A204.1 (cell line): ENCODE results near the gene HERC6.
"Not testable (repeated sequence)": the region's sequence is repeated elsewhere in the genome, so short reads cannot be mapped to it uniquely, and the experiment has no call there.

ENCODE experiments used
- FAIRE-seq: peaks from 2 replicates; lab custom pipeline; 2012; peaks lifted over from hg19 to GRCh38; lab: Jason Lieb, UNC

Gene HERC6

GRCh38 chr4:88447371-88448095 is 68.9 kb downstream of the HERC6 start:
- no peak for FAIRE-seq

DNA sequence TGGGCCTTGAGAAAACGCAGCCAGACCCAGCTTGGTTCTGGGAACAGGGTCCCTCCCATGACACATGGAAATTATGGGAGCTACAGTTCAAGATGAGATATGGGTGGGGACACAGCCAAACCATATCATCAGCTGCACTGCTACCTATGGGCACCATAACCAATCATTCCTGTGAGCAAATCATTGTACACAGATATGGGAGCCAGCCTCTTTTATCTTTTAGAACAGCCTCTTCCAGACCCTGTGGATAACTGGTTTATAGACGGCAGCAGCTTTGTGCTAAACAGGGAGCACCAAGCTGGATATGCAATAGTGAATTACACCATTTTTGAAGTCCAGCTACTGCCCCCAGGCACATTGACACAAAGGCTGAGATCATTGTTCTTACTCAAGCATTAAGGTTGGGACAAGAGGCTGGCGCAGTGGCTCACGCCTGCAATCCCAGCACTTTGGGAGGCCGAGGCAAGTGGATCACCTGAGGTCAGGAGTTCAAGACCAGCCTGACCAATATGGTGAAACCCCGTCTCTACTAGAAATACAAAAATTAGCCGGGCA is 69.6 kb downstream of the HERC6 start:
- FAIRE-seq = not testable (repeated sequence)

DNA sequence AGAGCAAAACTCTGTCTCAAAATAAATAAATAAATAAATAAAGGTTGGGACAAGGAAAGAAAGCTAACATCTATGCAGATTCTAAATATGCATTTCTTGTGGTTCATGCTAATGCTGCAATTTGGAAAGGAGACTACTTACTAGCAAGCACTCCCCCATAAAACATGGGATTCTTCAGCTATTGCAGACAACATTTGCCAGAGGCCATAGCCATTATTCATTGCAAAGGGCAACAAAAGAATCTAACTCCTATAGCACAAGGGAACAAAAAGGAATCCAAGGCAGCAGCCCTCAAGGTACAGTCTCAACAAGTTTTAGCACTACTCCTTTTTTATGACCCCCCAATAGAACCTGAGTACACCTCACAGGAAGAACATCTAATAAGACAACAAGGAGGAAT is 70.2 kb downstream of the HERC6 start:
- no peak for FAIRE-seq

DNA sequence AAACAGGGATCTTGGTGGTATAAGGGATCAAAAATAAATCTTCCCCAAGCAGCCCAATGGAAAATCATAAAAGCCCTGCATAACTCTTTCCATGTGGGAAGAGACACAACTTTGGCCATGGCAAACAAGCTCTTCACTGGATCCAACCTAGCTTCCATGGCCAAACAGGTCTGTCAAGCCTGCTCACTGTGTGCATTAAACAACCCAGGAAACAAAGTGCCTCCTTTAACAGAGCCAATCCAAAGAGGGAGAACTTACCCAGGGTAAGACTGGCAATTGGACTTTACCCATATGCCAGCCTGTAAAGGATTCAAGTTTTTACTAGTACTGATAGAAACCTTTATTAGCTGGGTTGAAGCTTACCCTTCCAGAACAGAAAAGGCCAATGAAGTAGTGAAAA is 70.6 kb downstream of the HERC6 start:
- FAIRE-seq = no peak

DNA sequence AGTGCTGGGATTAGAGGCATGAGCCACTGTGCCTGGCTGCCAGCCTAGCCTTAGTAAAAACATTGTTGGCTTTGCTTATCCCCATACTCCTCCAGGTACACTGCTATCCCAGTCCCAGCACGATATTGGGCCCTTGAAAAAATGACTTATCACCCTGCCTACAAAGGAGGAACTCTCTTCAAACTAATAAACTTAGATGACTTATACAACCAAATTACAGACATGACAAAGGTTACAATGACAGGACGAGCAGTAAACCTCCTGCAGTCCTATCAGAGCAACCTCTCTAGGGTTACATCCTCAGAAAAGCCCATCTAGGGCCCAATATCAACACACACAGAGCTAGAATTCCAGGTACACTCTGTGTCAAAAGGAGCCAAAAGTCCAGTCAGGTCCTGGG is 72.6 kb downstream of the HERC6 start:
- no peak for FAIRE-seq

- no peak for FAIRE-seq
Measured at GRCh38 chr4:88452912-88453311, 74.3 kb downstream of the HERC6 start.

- FAIRE-seq = no peak
Measured at GRCh38 chr4:88456670-88457306, 78.1 kb downstream of the HERC6 start, which contains the start of gene HERC5. Gene HERC5, plus strand, starts transcription at chr4:88457119. Its CDS starts 151 bp downstream, at chr4:88457270.

GRCh38 chr4:88457307-88458103 is 78.9 kb downstream of the HERC6 start:
- FAIRE-seq = no peak

DNA sequence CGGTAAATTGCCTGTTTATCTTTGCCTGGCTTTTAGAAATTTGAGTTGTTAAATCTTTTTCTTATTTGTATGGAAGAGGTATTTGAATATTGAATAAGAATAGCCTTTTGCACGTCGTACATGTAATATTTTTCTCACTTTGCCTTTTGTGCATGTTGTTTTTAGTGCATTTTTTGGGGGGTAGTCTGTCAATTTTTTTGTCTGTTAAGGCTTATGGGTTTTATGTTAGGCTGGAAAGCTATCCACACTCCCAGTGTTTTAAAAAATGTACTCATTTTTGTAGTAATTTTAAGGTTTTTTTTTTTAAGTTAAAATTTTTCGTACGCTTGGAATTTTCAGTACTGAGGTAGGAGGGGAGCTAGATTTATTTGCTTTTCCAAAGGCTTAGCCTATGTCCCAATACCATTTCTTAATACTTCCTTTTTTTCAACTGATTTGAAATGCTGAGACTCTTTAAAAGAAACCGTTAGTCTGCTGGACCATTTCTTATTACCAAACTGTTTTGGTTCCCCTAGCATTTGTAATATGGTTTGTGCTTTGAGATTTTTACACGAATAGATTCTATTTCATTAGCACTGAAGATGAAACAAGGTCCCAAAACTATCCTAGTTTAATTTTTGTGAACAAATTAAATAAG is 79.6 kb downstream of the HERC6 start:
- no peak for FAIRE-seq

- FAIRE-seq = no peak
Measured at GRCh38 chr4:88465653-88466192, 87.1 kb downstream of the HERC6 start.

- FAIRE-seq = no peak
Measured at GRCh38 chr4:88467392-88467791, 88.7 kb downstream of the HERC6 start.

GRCh38 chr4:88477229-88477860 is 98.7 kb downstream of the HERC6 start:
- no peak for FAIRE-seq

DNA sequence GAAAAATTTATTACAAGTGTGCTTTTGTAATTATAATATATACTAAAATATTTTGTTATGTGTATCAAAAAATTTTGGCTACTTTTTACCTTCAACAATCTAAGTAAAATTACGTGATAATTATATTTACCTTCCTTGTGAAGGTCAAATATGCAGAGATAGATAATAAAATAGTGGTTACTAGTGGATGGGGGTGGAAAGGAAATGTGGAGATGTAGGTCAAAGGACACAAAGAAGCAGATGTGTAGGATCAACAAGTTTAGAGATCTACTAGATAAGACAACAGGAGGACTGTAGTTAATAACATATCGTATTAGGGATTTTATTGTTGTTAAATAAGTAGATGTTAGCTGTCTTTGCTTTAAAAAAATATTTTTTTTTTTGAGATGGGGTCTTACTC is 99.6 kb downstream of the HERC6 start:
- FAIRE-seq = no peak

- FAIRE-seq = no peak
Measured at GRCh38 chr4:88481537-88481936, 102.9 kb downstream of the HERC6 start.

- FAIRE-seq = no peak
Measured at GRCh38 chr4:88489100-88489761, 110.6 kb downstream of the HERC6 start.
